Right atrium auricular region (tissue), 2 donors: ENCODE measurements around the gene HARBI1. TPM values are rescaled to one million over a fixed set of nuclear protein-coding genes. Genes with fewer than 3 reads are reported as not detected.

ENCODE experiments used
- DNase-seq: peaks from one replicate; pipeline ENCODE4 v3.0.0-alpha.2; 2019; ENCODE audit warnings: low spot score
- H3K27ac ChIP-seq, 2 donors: fragments of 200-600 bp; sonication (generic); 1 replicate in 1 of 2; 2 replicates in 1 of 2; pipeline ENCODE4 v1.5.1; 2016 to 2019
- H3K27me3 ChIP-seq, 2 donors: fragments of 200-600 bp; sonication (generic); one replicate each; pipeline versions ENCODE4 v1.5.1 to v1.6.0; 2017 to 2019
- H3K36me3 ChIP-seq: fragments of 200-600 bp; sonication (generic); one replicate; pipeline ENCODE4 v1.5.1; 2016
- H3K4me1 ChIP-seq, 2 donors: fragments of 200-600 bp; sonication (generic); one replicate each; pipeline versions ENCODE4 v1.5.1 to v1.6.0; 2017 to 2019
- H3K4me3 ChIP-seq, 2 donors: fragments of 200-600 bp; sonication (generic); 1 replicate in 1 of 2; 2 replicates in 1 of 2; pipeline ENCODE4 v1.5.1; 2017 to 2019; ENCODE audit warnings: mild to moderate bottlenecking in 1 of 2, moderate library complexity in 1 of 2
- H3K9me3 ChIP-seq, 2 donors: fragments of 200-600 bp; sonication (generic); one replicate each; pipeline ENCODE4 v1.5.1; 2019
- CTCF ChIP-seq, 2 donors: fragments of 200-600 bp; sonication (generic); IDR thresholded peaks; one replicate each; pipeline ENCODE4 v1.5.1; 2019; ENCODE audit warnings: antibody characterized with exemption in 2 of 2
- total RNA-seq, 2 donors: library from RNA; depleted of rRNA; stranded (reverse); fragments of >200 nt; gene quantifications; one replicate each; pipeline ENCODE4 v1.1.0, GENCODE V29; 2016

Gene HARBI1
- total RNA-seq, 2 donors from 2014 or later = 2.3 to 3.3 TPM

GRCh38 chr11:46609386-46609785 is 7.6 kb downstream of the HARBI1 start:
- no peaks in the 10 kb centered on the region for H3K27me3 ChIP-seq
- peaks cover 0 to 13% of the 10 kb centered on the region in 2 donors for H3K4me1 ChIP-seq
- no peaks in the 10 kb centered on the region for H3K36me3 ChIP-seq
- no peak overlapping the region for H3K4me3 ChIP-seq
- no peaks in the 10 kb centered on the region for H3K9me3 ChIP-seq
- no peak for TF ChIP-seq CTCF (IDR thresholded peaks at IDR 0.05)
- DNase-seq = no peak
- H3K27ac ChIP-seq = no peak overlapping the region

GRCh38 chr11:46607516-46607915 is 9.5 kb downstream of the HARBI1 start:
- no peaks in the 10 kb centered on the region for H3K27me3 ChIP-seq
- H3K36me3 ChIP-seq = no peaks in the 10 kb centered on the region
- DNase-seq = no peak
- no peak overlapping the region for H3K4me3 ChIP-seq
- no peak for TF ChIP-seq CTCF (IDR thresholded peaks at IDR 0.05)
- H3K9me3 ChIP-seq = no peaks in the 10 kb centered on the region
- no peak overlapping the region for H3K27ac ChIP-seq
- H3K4me1 ChIP-seq = peaks cover 0 to 13% of the 10 kb centered on the region in 2 donors

- Histone ChIP-seq H3K4me3 (no peak overlapping the region), H3K27me3 (no peaks in the 10 kb centered on the region), H3K9me3 (no peaks in the 10 kb centered on the region), H3K27ac (no peak overlapping the region), H3K36me3 (no peaks in the 10 kb centered on the region), H3K4me1 (peaks cover 0 to 21% of the 10 kb centered on the region in 2 donors)
- DNase-seq = no peak
- no peak for TF ChIP-seq CTCF (IDR thresholded peaks at IDR 0.05)
Measured at GRCh38 chr11:46604796-46605195, 12.2 kb downstream of the HARBI1 start.

- no peak for DNase-seq
- TF ChIP-seq CTCF (IDR thresholded peaks at IDR 0.05) = no peak
- Histone ChIP-seq H3K27ac (no peak overlapping the region), H3K27me3 (no peaks in the 10 kb centered on the region), H3K9me3 (no peaks in the 10 kb centered on the region), H3K36me3 (no peaks in the 10 kb centered on the region), H3K4me3 (no peak overlapping the region), H3K4me1 (peaks cover 0 to 24% of the 10 kb centered on the region in 2 donors)
Measured at GRCh38 chr11:46603704-46604308, 13.2 kb downstream of the HARBI1 start.

GRCh38 chr11:46601129-46601528 is 15.9 kb downstream of the HARBI1 start:
- Histone ChIP-seq H3K4me1 (peaks cover 0 to 24% of the 10 kb centered on the region in 2 donors), H3K9me3 (no peaks in the 10 kb centered on the region), H3K27me3 (no peaks in the 10 kb centered on the region), H3K4me3 (no peak overlapping the region), H3K36me3 (no peaks in the 10 kb centered on the region), H3K27ac (peak overlapping the region; percentile 63 to 69)
- DNase-seq = no peak
- TF ChIP-seq CTCF (IDR thresholded peaks at IDR 0.05) = no peak
